Type B pancreatic cell (in vitro differentiated cells): ENCODE measurements around the gene FAM20B. TPM values are rescaled to one million over a fixed set of nuclear protein-coding genes. Genes with fewer than 3 reads are reported as not detected.

Source experiments
- DNase-seq: peaks from one replicate; pipeline ENCODE4 v3.0.0; 2021; ENCODE audit warnings: mixed read lengths; ENCODE audit not compliant: unreplicated experiment; ENCODE audit errors: extremely low spot score
- H3K27ac Mint-ChIP-seq: 2 replicates; pipeline ENCODE4 v1.8.0; 2021; ENCODE audit warnings: mild to moderate bottlenecking, mixed read lengths
- H3K27me3 Mint-ChIP-seq: 2 replicates; pipeline ENCODE4 v1.8.0; 2021; ENCODE audit warnings: mixed read lengths
- H3K36me3 Mint-ChIP-seq: 2 replicates; pipeline ENCODE4 v1.8.0; 2021; ENCODE audit warnings: mixed read lengths
- H3K4me1 Mint-ChIP-seq: one replicate; pipeline ENCODE4 v1.8.0; 2021; ENCODE audit warnings: mixed read lengths; ENCODE audit not compliant: unreplicated experiment
- H3K4me3 Mint-ChIP-seq: 2 replicates; pipeline ENCODE4 v1.8.0; 2021; ENCODE audit warnings: mild to moderate bottlenecking, mixed read lengths
- H3K9me3 Mint-ChIP-seq: 2 replicates; pipeline ENCODE4 v1.8.0; 2021; ENCODE audit warnings: mixed read lengths
- CTCF ChIP-seq: fragments of 200-600 bp; sonication (generic); conservative IDR thresholded peaks from 2 replicates; pipeline ENCODE4 v1.5.0; 2021; ENCODE audit warnings: antibody characterized with exemption, mild to moderate bottlenecking
- total RNA-seq: library from RNA; stranded (reverse); gene quantifications from 2 replicates; pipeline ENCODE4 v1.2.1, GENCODE V29; 2021; ENCODE audit warnings: low replicate concordance

The FAM20B gene
- total RNA-seq, 1 donor from 2014 or later = 41.0 TPM

- no peak for DNase-seq
- H3K4me3 Mint-ChIP-seq = no peak overlapping the region
- no peak for TF ChIP-seq CTCF
- no peak overlapping the region for H3K27ac Mint-ChIP-seq
- peaks cover 14% of the 10 kb centered on the region for H3K4me1 Mint-ChIP-seq
- H3K9me3 Mint-ChIP-seq = no peaks in the 10 kb centered on the region
- no peaks in the 10 kb centered on the region for H3K36me3 Mint-ChIP-seq
- H3K27me3 Mint-ChIP-seq = no peaks in the 10 kb centered on the region
Observed at GRCh38 chr1:179007233-179007632, 18.5 kb upstream of the FAM20B start.

GRCh38 chr1:179010671-179011070 is 15.0 kb upstream of the FAM20B start:
- H3K27ac Mint-ChIP-seq = no peak overlapping the region
- DNase-seq = no peak
- H3K4me1 Mint-ChIP-seq = no peaks in the 10 kb centered on the region
- no peaks in the 10 kb centered on the region for H3K9me3 Mint-ChIP-seq
- TF ChIP-seq CTCF = no peak
- no peaks in the 10 kb centered on the region for H3K27me3 Mint-ChIP-seq
- no peaks in the 10 kb centered on the region for H3K36me3 Mint-ChIP-seq
- no peak overlapping the region for H3K4me3 Mint-ChIP-seq

GRCh38 chr1:179012038-179012437 is 13.7 kb upstream of the FAM20B start:
- TF ChIP-seq CTCF = no peak
- H3K9me3 Mint-ChIP-seq = no peaks in the 10 kb centered on the region
- peaks cover 6% of the 10 kb centered on the region for H3K4me1 Mint-ChIP-seq
- H3K4me3 Mint-ChIP-seq = no peak overlapping the region
- no peaks in the 10 kb centered on the region for H3K36me3 Mint-ChIP-seq
- no peak for DNase-seq
- no peaks in the 10 kb centered on the region for H3K27me3 Mint-ChIP-seq
- H3K27ac Mint-ChIP-seq = no peak overlapping the region

- no peak for TF ChIP-seq CTCF
- no peak for DNase-seq
- Mint-ChIP-seq H3K36me3 (no peaks in the 10 kb centered on the region), H3K27me3 (no peaks in the 10 kb centered on the region), H3K4me3 (no peak overlapping the region), H3K4me1 (peaks cover 18% of the 10 kb centered on the region), H3K27ac (no peak overlapping the region), H3K9me3 (no peaks in the 10 kb centered on the region)
Observed at GRCh38 chr1:179014123-179014522, 11.6 kb upstream of the FAM20B start.

GRCh38 chr1:179015396-179015795 is 10.3 kb upstream of the FAM20B start:
- Mint-ChIP-seq H3K27ac (no peak overlapping the region), H3K4me1 (peaks cover 18% of the 10 kb centered on the region), H3K36me3 (no peaks in the 10 kb centered on the region), H3K27me3 (no peaks in the 10 kb centered on the region), H3K4me3 (no peak overlapping the region), H3K9me3 (no peaks in the 10 kb centered on the region)
- DNase-seq = no peak
- no peak for TF ChIP-seq CTCF
